BJ (cell line): ENCODE results near the gene MX1. TPM values are rescaled to one million over a fixed set of nuclear protein-coding genes. Genes with fewer than 3 reads are reported as not detected.
A peak's percentile ranks its signal among the peaks of the same experiment; 100 is the strongest.

ENCODE experiments used
- CTCF ChIA-PET: fragments of 350-600 bp; formaldehyde crosslinking; extraction: SDS; loops from one replicate; lab custom pipeline; 2021; ENCODE audit warnings: antibody characterized with exemption, inconsistent platforms; lab: Yijun Ruan, JAX
- POLR2A ChIA-PET: fragments of 300-600 bp; sonication (Branson Sonifier 250); formaldehyde crosslinking; extraction: SDS; loops from one replicate; lab custom pipeline; 2021; ENCODE audit warnings: antibody characterized with exemption; lab: Charles Lee
- DNase-seq: peaks from one replicate; pipeline ENCODE4 v3.0.0-alpha.2; 2011; ENCODE audit warnings: low read depth
- H3K27me3 ChIP-seq: 2 replicates; pipeline ENCODE4 v1.6.0; 2011; ENCODE audit warnings: low read length; ENCODE audit not compliant: control insufficient read depth, insufficient read depth
- H3K36me3 ChIP-seq: 2 replicates; pipeline ENCODE4 v1.5.1; 2011; ENCODE audit warnings: low read length; ENCODE audit not compliant: control insufficient read depth, insufficient read depth
- H3K4me3 ChIP-seq: 2 replicates; pipeline ENCODE4 v1.5.1; 2011; ENCODE audit warnings: low read depth, mild to moderate bottlenecking, control low read depth, low read length
- CTCF ChIP-seq: IDR thresholded peaks from 2 replicates; pipeline ENCODE4 v1.5.1; 2011; ENCODE audit warnings: low read depth, mild to moderate bottlenecking, control low read depth, inconsistent platforms, low read length, moderate library complexity; ENCODE audit not compliant: insufficient read depth
- polyA plus RNA-seq: library from polyadenylated mRNA; depleted of rRNA; stranded (reverse); fragments of >200 nt; gene quantifications from 2 replicates; pipeline ENCODE4 v1.2.3, GENCODE V29; 2011

The MX1 gene
- polyA plus RNA-seq, 1 experiment, result 7.2 TPM

GRCh38 chr21:41460578-41461527 is 34.8 kb downstream of the MX1 start:
- no peak overlapping the region for H3K4me3 ChIP-seq
- POLR2A ChIA-PET, result no interaction called here
- peak; percentile 92 for TF ChIP-seq CTCF
- no peak for DNase-seq
- H3K36me3 ChIP-seq, result no peaks in the 10 kb centered on the region
- CTCF ChIA-PET, result interaction anchor here (0.6 to 6.2 kb wide), 9 partner anchors 10 to 178 kb away, joined by 3 to 99 read pairs (median 4); no protein-coding TSS in a partner anchor
- no peaks in the 10 kb centered on the region; the same call in 1 of the 2 replicates for H3K27me3 ChIP-seq

DNA sequence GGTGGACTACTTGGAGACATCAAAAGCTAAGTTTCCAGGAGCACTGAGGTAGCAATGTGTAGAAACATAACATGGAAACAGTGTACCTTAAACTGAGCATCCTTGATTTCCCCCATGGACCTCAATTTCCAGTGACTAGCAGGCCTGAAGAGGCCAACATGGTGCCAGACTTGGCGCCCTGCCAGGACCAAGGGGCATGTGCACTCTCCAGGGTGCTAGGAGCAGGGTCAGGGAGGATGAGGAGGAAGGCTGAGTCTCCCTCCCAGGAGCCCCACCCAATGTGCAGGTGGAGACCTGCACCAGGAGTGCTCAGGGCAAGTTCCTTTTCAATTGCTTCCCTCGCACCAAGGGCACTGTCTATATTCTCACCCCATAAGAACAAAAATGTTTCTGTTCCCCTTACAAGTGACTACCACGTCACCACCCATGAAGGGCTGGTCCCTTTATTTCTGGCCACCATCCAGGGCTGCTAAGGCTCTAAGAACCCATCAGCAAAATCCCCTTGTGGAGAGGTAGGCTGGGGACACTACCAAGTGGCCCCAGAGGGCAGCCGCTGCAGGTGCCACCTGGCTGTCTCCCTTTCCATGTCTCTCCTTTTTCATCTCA is 39.2 kb downstream of the MX1 start:
- Histone ChIP-seq H3K27me3 (peaks cover 1% of the 10 kb centered on the region), H3K4me3 (no peak overlapping the region), H3K36me3 (no peaks in the 10 kb centered on the region)
- ChIA-PET CTCF (interaction anchor here (4.6 kb wide), 1 partner anchor 183 kb away, joined by 29 read pairs; no protein-coding TSS in a partner anchor), POLR2A (no interaction called here)
- DNase-seq, result no peak
- TF ChIP-seq CTCF, result no peak

DNA sequence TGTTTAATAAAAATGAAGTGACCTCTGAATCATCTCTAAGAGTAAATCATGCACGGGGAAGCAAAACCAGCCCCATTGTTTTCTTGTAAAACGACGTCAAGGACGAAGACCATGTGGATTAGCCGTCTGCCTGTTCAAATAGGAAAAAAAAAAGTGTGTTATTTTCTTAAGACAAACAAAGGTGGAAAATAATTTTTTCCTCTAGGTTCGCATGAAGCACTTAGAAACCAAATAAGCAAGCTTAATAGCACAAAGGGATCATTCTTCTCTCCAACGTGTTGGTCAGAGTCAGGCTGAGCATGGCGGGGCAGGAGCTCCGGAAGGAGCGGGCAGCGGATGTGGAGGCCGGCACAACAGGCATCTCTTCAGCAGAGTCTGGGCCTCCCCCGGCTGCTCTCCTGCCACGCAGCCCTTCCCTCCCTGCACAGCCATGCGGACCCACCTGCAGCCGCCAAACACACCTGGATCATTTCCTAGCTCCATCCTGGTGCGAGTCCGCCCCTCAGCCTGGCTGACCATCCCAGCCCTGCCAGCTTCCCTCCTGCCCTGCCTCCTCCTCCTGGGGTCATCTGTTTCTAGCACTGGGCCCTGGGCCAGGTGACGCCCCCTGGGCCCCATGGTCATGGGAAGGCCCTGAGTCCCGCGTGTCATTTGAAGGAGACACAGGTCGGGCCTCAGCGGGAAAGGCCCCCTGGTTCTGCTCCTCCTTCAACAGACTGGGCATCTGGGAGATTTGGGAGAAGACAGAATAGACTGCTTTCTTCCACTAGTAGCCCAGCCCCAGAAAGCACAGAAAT is 40.2 kb downstream of the MX1 start:
- ChIA-PET CTCF (interaction anchor here (4.6 kb wide), 1 partner anchor 184 kb away, joined by 29 read pairs; no protein-coding TSS in a partner anchor), POLR2A (interaction anchor here (0.6 kb wide), 1 partner anchor 636 kb away, joined by 3 read pairs; no protein-coding TSS in a partner anchor)
- DNase-seq, result no peak

GRCh38 chr21:41470054-41470453 is 44.0 kb downstream of the MX1 start:
- H3K36me3 ChIP-seq, result no peaks in the 10 kb centered on the region
- DNase-seq, result no peak
- CTCF ChIA-PET, result interaction anchor here (4.6 kb wide), 1 partner anchor 188 kb away, joined by 29 read pairs; no protein-coding TSS in a partner anchor
- POLR2A ChIA-PET, result no interaction called here
- TF ChIP-seq CTCF, result no peak
- H3K27me3 ChIP-seq, result peaks cover 3% of the 10 kb centered on the region
- no peak overlapping the region for H3K4me3 ChIP-seq

More for the DNA sequence above, 40.2 kb downstream of the MX1 start:
- TF ChIP-seq CTCF, result no peak
- no peaks in the 10 kb centered on the region for H3K36me3 ChIP-seq
- H3K27me3 ChIP-seq, result peaks cover 3% of the 10 kb centered on the region
- H3K4me3 ChIP-seq, result no peak overlapping the region
